Right atrium auricular region (tissue), 2 donors: ENCODE results near the gene TOGARAM1. TPM values are rescaled to one million over a fixed set of nuclear protein-coding genes. Genes with fewer than 3 reads are reported as not detected.

Experiments
- DNase-seq: peaks from one replicate; pipeline ENCODE4 v3.0.0-alpha.2; 2019; ENCODE audit warnings: low spot score
- H3K27ac ChIP-seq, 2 donors: fragments of 200-600 bp; sonication (generic); 1 replicate in 1 of 2; 2 replicates in 1 of 2; pipeline ENCODE4 v1.5.1; 2016 to 2019
- H3K27me3 ChIP-seq, 2 donors: fragments of 200-600 bp; sonication (generic); one replicate each; pipeline versions ENCODE4 v1.5.1 to v1.6.0; 2017 to 2019
- H3K36me3 ChIP-seq: fragments of 200-600 bp; sonication (generic); one replicate; pipeline ENCODE4 v1.5.1; 2016
- H3K4me1 ChIP-seq, 2 donors: fragments of 200-600 bp; sonication (generic); one replicate each; pipeline versions ENCODE4 v1.5.1 to v1.6.0; 2017 to 2019
- H3K4me3 ChIP-seq, 2 donors: fragments of 200-600 bp; sonication (generic); 1 replicate in 1 of 2; 2 replicates in 1 of 2; pipeline ENCODE4 v1.5.1; 2017 to 2019; ENCODE audit warnings: mild to moderate bottlenecking in 1 of 2, moderate library complexity in 1 of 2
- H3K9me3 ChIP-seq, 2 donors: fragments of 200-600 bp; sonication (generic); one replicate each; pipeline ENCODE4 v1.5.1; 2019
- total RNA-seq, 2 donors: library from RNA; depleted of rRNA; stranded (reverse); fragments of >200 nt; gene quantifications; one replicate each; pipeline ENCODE4 v1.1.0, GENCODE V29; 2016
- TF ChIP-seq, protein P1 (sequence below), 2 donors: fragments of 200-600 bp; sonication (generic); IDR thresholded peaks; one replicate each; pipeline ENCODE4 v1.5.1; 2019; ENCODE audit warnings: antibody characterized with exemption in 2 of 2

The TOGARAM1 gene
- total RNA-seq, 2 donors from 2014 or later, result 15.1 to 24.7 TPM

DNA sequence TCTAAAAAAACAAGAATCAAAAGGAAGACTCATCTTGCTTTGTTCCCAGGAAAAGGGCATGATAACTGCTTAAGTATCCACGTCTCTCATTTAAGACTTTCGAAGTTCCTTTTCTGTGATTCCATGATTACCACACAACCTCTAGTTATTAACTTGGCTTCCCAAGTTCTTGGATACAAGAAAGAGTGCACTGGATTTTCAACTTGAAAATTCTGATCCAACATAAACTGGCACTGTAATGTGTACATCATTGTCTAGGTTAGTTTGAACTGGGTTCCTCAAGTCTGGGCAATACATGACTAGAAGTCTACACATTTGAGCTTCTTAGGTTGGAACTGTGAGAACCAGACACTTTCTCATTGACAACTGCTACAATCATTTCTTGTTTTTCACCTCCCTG lies 1.8 kb upstream of the TOGARAM1 start:
- no peaks in the 10 kb centered on the region for H3K9me3 ChIP-seq

DNA sequence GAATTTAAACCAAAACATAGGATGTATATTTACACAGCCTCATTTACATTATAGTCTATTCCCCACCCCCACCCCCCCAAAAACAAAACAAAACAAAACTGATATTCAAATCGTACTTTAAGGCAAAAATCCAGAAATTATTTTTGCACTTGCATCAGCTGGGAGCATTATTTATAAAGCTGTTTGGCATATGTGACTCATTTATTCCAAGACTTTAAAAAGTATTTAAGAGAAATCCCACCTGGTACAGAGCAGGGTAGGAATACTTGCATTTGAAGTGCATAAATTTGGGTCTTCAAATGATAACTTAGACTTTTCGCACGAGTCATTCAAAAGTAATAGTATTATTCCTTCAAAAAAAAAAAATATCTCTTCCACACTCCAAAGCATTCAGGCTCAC lies 1.3 kb upstream of the TOGARAM1 start:
- H3K4me1 ChIP-seq, result peaks cover 0 to 57% of the 10 kb centered on the region in 2 donors
- H3K27ac ChIP-seq, result peak overlapping the region; percentile 86 to 90
- TF ChIP-seq, protein P1, sequence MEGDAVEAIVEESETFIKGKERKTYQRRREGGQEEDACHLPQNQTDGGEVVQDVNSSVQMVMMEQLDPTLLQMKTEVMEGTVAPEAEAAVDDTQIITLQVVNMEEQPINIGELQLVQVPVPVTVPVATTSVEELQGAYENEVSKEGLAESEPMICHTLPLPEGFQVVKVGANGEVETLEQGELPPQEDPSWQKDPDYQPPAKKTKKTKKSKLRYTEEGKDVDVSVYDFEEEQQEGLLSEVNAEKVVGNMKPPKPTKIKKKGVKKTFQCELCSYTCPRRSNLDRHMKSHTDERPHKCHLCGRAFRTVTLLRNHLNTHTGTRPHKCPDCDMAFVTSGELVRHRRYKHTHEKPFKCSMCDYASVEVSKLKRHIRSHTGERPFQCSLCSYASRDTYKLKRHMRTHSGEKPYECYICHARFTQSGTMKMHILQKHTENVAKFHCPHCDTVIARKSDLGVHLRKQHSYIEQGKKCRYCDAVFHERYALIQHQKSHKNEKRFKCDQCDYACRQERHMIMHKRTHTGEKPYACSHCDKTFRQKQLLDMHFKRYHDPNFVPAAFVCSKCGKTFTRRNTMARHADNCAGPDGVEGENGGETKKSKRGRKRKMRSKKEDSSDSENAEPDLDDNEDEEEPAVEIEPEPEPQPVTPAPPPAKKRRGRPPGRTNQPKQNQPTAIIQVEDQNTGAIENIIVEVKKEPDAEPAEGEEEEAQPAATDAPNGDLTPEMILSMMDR (IDR thresholded peaks at IDR 0.05), result no peak
- H3K4me3 ChIP-seq, result peak overlapping the region; percentile 66 to 87
- H3K36me3 ChIP-seq, result no peaks in the 10 kb centered on the region
- DNase-seq, result no peak
- H3K9me3 ChIP-seq, result no peaks in the 10 kb centered on the region
- H3K27me3 ChIP-seq, result no peaks in the 10 kb centered on the region

More for the DNA sequence above, 1.8 kb upstream of the TOGARAM1 start:
- DNase-seq, result no peak
- Histone ChIP-seq H3K4me1 (peaks cover 0 to 57% of the 10 kb centered on the region in 2 donors), H3K27me3 (no peaks in the 10 kb centered on the region), H3K4me3 (peak overlapping the region in 1 of 2 donors; percentile 87), H3K27ac (peak overlapping the region in 1 of 2 donors; percentile 86), H3K36me3 (no peaks in the 10 kb centered on the region)
- TF ChIP-seq, protein P1 (IDR thresholded peaks at IDR 0.05), result no peak

DNA sequence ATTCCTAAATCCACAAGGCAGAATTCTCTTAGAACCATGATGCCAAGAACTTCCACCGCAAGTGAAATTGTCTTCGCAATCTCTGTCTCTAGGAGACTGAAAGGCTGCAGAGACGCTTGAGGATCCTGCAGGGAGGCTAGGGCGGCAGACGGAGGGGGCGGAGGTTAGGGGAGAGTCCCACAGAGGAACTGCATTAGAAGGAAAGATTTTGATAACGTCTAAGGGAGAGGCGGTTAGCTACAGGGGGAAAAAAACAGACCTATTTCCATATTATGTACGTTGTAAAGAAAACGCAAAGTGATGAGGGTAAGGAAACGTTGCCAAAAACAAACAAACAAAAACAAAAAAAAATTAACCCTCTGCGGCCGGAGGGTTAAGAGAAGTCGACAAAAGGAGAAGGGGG lies 838 bp upstream of the TOGARAM1 start:
- no peaks in the 10 kb centered on the region for H3K9me3 ChIP-seq
- H3K36me3 ChIP-seq, result no peaks in the 10 kb centered on the region
- DNase-seq, result peak; percentile 68
- H3K27ac ChIP-seq, result peak overlapping the region; percentile 86 to 90
- TF ChIP-seq, protein P1 (IDR thresholded peaks at IDR 0.05), result no peak
- H3K4me1 ChIP-seq, result peaks cover 0 to 60% of the 10 kb centered on the region in 2 donors
- H3K4me3 ChIP-seq, result peak overlapping the region; percentile 66 to 87
- H3K27me3 ChIP-seq, result no peaks in the 10 kb centered on the region

DNA sequence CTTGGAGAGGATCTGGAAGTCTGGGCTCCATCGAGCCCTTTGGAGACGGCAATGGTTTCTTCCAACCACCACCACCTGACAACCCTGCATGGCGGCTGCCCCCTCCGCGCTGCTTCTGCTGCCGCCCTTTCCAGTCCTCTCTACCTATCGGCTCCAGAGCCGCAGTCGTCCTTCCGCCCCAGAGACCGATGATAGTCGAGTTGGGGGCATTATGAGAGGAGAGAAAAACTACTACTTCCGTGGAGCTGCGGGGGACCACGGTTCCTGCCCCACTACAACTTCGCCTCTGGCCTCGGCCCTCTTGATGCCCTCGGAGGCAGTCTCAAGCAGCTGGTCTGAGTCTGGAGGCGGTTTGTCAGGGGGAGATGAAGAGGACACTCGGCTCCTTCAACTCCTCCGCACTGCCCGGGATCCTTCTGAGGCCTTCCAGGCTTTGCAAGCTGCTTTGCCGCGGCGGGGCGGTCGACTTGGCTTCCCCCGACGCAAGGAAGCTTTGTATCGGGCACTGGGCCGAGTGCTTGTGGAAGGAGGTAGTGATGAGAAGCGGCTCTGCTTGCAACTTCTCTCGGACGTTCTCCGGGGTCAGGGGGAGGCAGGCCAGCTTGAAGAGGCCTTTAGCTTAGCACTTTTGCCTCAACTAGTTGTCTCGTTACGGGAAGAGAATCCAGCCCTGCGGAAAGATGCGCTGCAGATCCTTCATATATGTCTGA lies 499 bp downstream of the TOGARAM1 start:
- H3K27ac ChIP-seq, result peak overlapping the region; percentile 82 to 86
- H3K36me3 ChIP-seq, result no peaks in the 10 kb centered on the region
- H3K9me3 ChIP-seq, result no peaks in the 10 kb centered on the region
- H3K27me3 ChIP-seq, result no peaks in the 10 kb centered on the region
- peak; percentile 68 for DNase-seq
- TF ChIP-seq, protein P1 (IDR thresholded peaks at IDR 0.05), result no peak
- peaks cover 0 to 64% of the 10 kb centered on the region in 2 donors for H3K4me1 ChIP-seq
- H3K4me3 ChIP-seq, result peak overlapping the region; percentile 71 to 87

DNA sequence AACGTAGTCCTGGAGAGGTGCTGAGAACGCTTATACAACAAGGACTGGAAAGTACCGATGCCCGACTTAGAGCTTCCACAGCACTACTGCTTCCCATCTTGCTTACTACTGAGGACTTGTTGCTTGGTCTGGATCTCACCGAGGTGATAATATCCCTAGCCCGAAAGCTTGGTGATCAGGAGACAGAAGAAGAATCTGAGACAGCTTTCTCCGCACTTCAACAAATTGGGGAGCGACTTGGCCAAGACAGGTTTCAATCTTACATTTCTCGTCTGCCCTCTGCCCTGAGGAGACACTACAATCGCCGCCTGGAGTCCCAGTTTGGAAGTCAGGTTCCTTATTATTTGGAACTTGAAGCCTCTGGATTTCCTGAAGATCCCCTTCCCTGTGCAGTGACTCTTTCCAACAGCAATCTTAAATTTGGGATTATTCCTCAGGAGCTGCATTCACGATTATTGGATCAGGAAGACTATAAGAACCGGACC lies 1.1 kb downstream of the TOGARAM1 start:
- peaks cover 0 to 66% of the 10 kb centered on the region in 2 donors for H3K4me1 ChIP-seq

More for the DNA sequence above, 1.1 kb downstream of the TOGARAM1 start:
- H3K27me3 ChIP-seq, result no peaks in the 10 kb centered on the region
- DNase-seq, result no peak
- TF ChIP-seq, protein P1 (IDR thresholded peaks at IDR 0.05), result no peak
- H3K27ac ChIP-seq, result peak overlapping the region; percentile 82 to 86
- H3K9me3 ChIP-seq, result no peaks in the 10 kb centered on the region
- H3K4me3 ChIP-seq, result peak overlapping the region; percentile 71 to 87
- H3K36me3 ChIP-seq, result no peaks in the 10 kb centered on the region
